Renal cortical epithelial cell (primary cell): Measurements from ENCODE around the gene ADCY9. TPM values are rescaled to one million over a fixed set of nuclear protein-coding genes. Genes with fewer than 3 reads are reported as not detected.

ENCODE experiments used
- DNase-seq: peaks from one replicate; pipeline ENCODE4 v3.0.0-alpha.2; 2011; ENCODE audit warnings: low read depth
- total RNA-seq: library from RNA; depleted of rRNA; stranded (reverse); fragments of >200 nt; gene quantifications from 2 replicates; pipeline ENCODE4 v1.2.3, GENCODE V29; 2014

Gene ADCY9
- total RNA-seq, 1 donor from 2014 or later = 20.2 TPM

DNA sequence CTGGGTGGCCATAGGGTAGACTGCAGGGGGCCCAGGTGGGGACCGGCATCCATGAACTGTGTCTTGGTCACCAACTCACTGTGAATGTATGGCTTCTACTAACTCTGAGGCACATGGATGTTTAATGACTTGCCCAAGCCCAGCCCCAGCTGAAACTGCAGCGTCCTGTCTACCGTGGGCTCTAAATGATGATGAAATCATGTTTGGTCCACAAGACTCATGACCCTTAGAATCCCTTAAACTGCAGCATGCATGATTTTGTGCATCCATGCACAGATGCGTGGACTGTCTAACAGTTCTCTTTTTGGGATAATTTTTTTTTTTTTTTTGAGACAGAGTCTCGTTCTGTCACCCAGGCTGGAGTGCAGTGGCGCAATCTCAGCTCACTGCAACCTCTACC, 203.3 kb downstream of the ADCY9 start:
- no peak for DNase-seq

Other genes with a start within 250 kb of the ADCY9 start
- 8.3 and 43.7 TPM in 2 replicates for gene CREBBP, start 235.7 kb downstream of the ADCY9 start, total RNA-seq
- gene SRL, start 125.6 kb upstream of the ADCY9 start, total RNA-seq = 0.20 TPM in 1 of 2 replicates, not detected in the other
- 1.2 and 2.0 TPM in 2 replicates for gene TFAP4, start 156.6 kb upstream of the ADCY9 start, total RNA-seq
- gene GLIS2, start 199.6 kb upstream of the ADCY9 start, total RNA-seq = 3.6 and 13.5 TPM in 2 replicates
- gene PAM16, start 234.9 kb upstream of the ADCY9 start, total RNA-seq = 9.1 and 37.0 TPM in 2 replicates